CMK (cell line): ENCODE data around the gene NKAIN4.
A peak's percentile ranks its signal among the peaks of the same experiment; 100 is the strongest.

Experiments used
- DNase-seq: peaks from one replicate; pipeline ENCODE4 v3.0.0-alpha.2; 2010; ENCODE audit warnings: low read depth

The NKAIN4 gene

DNA sequence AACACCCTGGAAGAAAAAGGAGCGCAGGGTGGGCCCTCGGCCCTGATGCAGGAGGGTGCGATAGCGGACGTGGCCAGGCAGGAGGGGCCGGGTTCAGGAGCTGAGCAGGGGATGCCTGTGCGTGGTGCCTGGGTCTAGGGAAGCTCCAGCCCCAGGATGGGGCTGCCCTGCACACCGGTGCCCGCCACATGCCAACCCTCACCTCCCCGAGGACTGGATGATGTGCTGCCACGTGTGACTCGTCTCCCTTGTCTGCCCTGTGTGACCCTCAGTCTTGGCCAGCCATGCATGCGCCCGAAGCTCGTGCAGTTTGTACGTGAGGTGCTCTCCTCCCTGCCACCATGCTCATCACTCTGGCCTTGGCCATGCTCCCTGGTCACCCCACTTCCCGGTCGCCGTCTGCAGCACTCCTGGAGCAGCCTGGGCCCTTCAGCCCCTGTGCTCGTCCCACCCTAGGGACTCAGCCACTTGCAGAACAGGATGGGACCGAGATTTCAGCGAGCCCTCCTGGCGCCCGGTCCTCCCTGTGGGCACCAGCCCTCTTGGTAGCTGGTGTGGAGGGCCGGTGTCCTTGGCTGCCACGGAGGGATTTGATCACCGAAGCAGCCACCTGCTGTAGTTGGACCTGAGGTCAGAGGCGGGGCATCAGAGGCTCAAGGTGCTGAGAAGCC, 34.5 kb upstream of the NKAIN4 start:
- no peak for DNase-seq

- DNase-seq = no peak
These were observed 33.7 kb upstream of the NKAIN4 start for GRCh38 chr20:63287697-63288580.

DNA sequence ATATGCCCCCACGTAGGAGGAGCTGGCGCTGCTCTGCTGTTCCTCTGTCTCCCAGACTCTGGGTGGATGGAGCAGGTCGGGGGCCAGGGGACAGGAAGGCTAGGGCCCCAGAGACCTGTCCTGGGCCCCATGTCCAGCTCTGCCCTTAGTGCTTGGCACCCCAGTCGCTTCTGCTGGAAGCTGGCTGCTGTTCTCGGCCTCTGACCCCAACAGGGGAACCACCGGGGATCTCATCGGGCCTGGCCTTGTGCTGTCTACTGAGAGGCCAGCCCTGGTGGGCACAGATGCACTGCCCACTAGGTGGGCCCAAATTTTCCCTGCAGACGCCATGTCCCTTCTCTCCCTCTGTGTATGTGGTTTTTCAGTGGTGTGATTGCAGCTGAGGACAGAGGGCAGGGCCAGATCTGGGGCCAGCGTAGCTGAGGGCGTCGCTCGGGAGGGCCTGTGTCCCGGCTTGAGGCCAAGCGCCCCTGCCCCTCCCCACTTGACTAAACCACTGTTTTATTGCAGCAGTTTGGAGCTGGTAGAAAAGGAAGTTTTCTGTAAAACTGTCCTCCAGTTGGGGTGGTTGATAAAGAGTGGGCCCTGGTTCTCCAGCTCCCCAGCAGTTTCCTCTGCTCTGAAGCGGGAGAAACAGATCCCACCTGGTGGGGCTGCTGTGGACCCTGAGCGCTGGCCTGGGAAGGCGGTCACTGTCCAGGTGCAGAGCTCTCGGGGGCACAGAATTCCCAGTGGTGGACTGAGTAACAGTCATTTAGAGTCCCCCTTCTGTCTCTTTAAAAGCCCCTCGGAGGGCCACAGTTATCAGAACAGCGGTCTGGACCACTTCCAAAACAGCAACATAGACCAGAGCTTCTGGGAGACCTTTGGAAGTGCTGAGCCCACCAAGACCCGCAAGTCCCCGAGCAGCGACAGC, 32.8 kb upstream of the NKAIN4 start:
- no peak for DNase-seq

GRCh38 chr20:63285636-63286615, 31.7 kb upstream of the NKAIN4 start:
- DNase-seq = no peak

GRCh38 chr20:63284981-63285524, 30.8 kb upstream of the NKAIN4 start:
- DNase-seq = no peak

- peak; percentile 60 for DNase-seq
These were observed 30.3 kb upstream of the NKAIN4 start for GRCh38 chr20:63284544-63284949.

DNA sequence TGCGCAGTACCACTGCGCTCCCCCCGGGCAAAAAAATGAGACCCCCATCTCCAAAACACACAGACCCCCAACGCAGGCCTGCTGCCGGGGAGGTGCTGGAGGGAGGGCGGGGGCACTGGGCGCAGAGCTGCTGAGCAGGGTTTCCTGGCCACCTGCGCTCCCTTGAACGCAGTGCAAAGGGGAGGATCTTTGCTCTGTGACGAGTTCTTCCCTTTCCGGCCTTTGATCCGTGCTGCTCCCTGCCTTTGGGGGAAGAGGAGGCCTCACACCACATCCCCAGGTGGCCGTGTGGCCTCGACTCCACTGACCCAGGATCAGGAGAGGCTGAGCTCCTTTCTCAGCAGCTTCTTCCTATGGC, 29.8 kb upstream of the NKAIN4 start:
- DNase-seq = no peak

- DNase-seq = no peak
These were observed 29.3 kb upstream of the NKAIN4 start for GRCh38 chr20:63283397-63284082.

DNA sequence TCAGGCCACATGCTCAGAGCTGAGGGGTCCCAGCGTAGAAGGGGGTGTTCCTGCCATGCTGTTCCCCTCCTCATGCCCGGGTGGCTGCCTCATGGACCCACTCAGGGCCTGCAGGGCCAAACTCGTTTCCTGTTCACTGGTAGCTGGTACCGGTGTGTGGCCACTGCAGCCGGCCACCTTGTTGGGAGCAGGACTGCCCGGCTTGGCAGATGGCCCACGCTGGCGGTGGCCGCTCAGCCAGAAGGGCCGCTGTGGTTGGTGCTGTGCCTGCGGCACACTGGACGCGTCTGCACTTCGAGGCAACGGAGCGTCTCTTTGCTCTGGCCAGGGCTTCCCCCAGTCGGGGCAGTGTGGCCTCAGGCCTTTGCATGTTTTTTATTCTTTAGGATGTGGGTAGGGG, 28.7 kb upstream of the NKAIN4 start:
- DNase-seq = peak; percentile 46

- no peak for DNase-seq
These were observed 27.7 kb upstream of the NKAIN4 start for GRCh38 chr20:63281742-63282665.

GRCh38 chr20:63280929-63281545, 26.8 kb upstream of the NKAIN4 start:
- DNase-seq = no peak

DNA sequence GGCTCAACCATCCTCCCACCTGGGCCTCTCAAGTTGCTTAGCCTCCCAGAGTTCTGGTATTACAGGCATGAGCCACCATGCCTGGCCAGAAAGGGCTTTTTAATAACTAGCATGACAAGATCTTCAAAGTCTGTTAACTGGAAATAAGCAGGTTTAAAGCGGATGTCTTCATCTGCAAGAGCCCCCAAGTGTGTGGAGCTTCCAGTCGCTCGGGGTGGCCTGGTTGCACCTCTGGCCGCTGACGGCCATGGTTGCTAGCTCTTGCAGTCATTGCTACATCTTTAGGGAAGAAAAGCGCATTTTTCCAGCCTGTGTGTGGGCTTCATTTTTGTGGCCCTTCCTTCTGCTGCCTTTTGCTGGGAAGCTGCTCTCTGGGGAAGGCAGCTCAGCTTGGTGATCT, 26.1 kb upstream of the NKAIN4 start:
- no peak for DNase-seq

- DNase-seq = no peak
These were observed 25.7 kb upstream of the NKAIN4 start for GRCh38 chr20:63279931-63280330.

GRCh38 chr20:63278661-63279060, 24.4 kb upstream of the NKAIN4 start:
- DNase-seq = no peak

DNA sequence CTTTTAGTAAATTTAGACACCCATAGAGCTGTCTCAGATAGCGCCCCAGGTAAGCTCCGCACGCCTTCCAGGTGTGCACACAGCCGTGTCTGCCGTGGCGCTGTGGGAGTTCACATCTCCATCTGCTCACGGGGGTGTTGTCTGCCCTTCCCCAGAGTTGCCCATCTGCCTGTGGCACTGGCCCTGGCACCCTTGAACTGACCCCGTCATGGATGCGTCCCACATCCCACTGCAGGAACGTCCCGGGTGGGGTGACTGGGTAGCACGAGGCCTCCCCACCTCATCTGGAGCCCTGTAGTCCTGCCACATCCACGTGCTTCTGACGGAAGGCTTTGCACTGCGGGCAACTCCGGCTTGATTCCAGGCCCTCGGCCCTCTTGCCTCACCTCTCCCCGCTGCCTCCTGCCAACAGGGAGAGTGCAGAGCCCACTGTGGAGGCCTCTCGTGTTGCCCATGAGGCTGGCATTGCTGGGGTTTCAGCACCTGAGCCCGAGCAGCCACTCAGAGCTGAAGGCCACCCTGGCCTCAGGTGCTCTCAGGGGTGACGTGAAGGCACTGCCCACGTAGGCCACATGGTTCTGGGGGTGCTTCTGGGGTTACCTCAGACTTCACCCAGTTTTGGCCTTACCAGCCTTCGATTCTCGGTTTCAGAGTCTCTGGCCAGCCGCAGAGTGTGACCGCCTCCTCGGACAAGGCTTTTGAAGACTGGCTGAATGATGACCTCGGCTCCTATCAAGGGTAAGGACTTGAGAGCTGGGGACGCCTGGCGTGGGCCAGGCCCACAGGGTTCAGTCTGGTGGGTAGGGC, 23.4 kb upstream of the NKAIN4 start:
- DNase-seq = no peak

GRCh38 chr20:63276956-63277355, 22.7 kb upstream of the NKAIN4 start:
- DNase-seq = no peak

DNA sequence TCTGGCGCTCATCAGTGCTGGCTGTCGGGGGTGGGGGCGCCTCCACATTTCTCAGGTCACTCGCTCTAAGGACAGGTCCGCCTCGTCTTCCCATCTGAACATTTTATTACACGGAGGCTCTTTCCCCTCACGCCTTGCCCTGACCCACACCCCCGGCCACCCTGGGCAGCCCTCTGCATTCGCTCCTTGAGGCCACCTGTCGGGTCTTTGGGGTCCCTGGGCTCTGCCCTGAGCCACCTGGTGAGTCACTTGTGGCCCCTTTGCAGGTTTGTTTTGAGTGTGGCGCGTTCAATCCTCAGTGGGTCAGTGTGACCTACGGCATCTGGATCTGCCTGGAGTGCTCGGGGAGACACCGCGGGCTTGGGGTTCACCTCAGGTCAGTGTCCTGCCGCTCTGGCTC, 21.6 kb upstream of the NKAIN4 start:
- no peak for DNase-seq
